ENCODE results near the gene TRIM8. TPM values are rescaled to one million over a fixed set of nuclear protein-coding genes. Genes with fewer than 3 reads are reported as not detected.

The TRIM8 gene
- total and polyA plus RNA-seq, 9 of the 15 experiments (the other 6 are each of a cell fraction or from before 2014, with no cell fraction given): 1.7 to 26.0 (median 9.1) TPM

DNA sequence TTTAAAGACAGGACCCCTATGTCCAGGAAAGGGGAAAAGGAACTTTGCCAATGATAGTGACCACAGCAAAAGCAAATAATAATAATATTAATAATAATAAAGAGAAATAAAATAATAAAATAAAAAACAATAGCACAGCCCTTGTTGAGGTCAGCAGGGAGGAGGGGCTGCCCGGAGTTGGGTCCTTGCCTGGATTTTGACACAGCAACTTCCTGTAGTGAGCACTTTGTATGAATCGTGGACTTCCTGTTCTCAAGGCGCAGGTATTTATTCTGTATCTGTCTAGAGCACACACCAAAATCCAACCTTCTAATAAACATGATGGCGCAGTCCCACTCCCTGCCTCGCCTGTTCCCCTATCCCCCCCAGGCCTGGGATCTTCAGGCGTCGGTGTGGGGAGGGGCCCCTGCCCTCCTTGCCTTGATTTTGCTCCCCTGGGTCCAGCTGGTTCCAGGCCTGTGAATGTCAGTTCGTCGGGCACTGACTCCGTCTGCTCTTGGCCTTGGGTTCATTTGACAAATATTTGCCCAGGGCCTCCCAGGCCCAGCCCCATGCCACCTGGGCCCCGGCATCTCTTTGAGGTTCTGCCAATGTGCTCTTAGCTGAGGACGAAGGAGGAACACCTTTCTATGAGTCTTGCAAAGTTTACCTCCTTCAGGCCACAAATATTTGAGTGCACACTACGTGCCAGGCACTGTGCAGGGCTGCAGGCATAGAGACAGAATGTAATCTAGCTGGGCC lies 13.9 kb downstream of the TRIM8 start:
- Histone ChIP-seq H3K9ac (ENCODE audit: insufficient read depth in 1 of 2, low read depth in 2 of 2, low read length in 2 of 2) (no peak overlapping the region; a peak in 1 of 4 replicates), H3K79me2 (ENCODE audit: control insufficient read depth, insufficient read depth, low read length) (peaks cover 3% of the 10 kb centered on the region; the same call in 1 of the 3 replicates), H3K4me2 (ENCODE audit: insufficient read depth, low read length) (no peak overlapping the region), H2AFZ (ENCODE audit: low read depth, low read length) (no peak overlapping the region), H3K36me3 (ENCODE audit: control insufficient read depth, insufficient read depth, low read length) (peaks cover 44% of the 10 kb centered on the region; the same call in 2 of the 3 replicates), H3K27me3 (ENCODE audit: control insufficient read depth in 2 of 2, insufficient read depth in 2 of 2, low read length in 2 of 2) (no peaks in the 10 kb centered on the region), H3K4me1 (replicated peaks in 1 of 2; ENCODE audit: control insufficient read depth in 2 of 2, insufficient read depth in 2 of 2, low read length in 2 of 2) (peaks cover 3 to 23% of the 10 kb centered on the region in 2 experiments; a peak in 3 of 5 replicates), H3K9me3 (replicated peaks; ENCODE audit: control insufficient read depth, insufficient read depth, low read depth, low read length) (no peaks in the 10 kb centered on the region), H4K20me1 (replicated peaks; ENCODE audit: control insufficient read depth, insufficient read depth, low read length) (no peaks in the 10 kb centered on the region), H3K4me3 (no peak overlapping the region), H3K27ac (ENCODE audit: extremely low read depth, low read depth, low read length) (no peak overlapping the region), H3K9me1 (ENCODE audit: control insufficient read depth, insufficient read depth, low read length) (no peaks in the 10 kb centered on the region)
- intact Hi-C loops (cut with micrococcal nuclease) (no loop called here), in situ Hi-C loops (cut with MboI) (no loop called here)
- FAIRE-seq (no peak), ATAC-seq (peak; percentile 13), DNase-seq (ENCODE audit: extremely low read depth in 1 of 4, low spot score in 3 of 4) (no peak)
- ChIA-PET POLR2A (interaction anchor here (0.8 to 7.3 kb wide), 4 partner anchors 8 to 19 kb away, joined by 3 to 60 read pairs (median 4); partner anchors contain the start of gene TRIM8), CTCF (ENCODE audit: low intra/inter-chr PET ratio) (no interaction called here)
- WGBS (ENCODE audit: insufficient coverage, low coverage, missing lambda C conversion rate): 94% methylated on average over 6 of the region's 13 CpGs
- TF ChIP-seq ESRRA (IDR thresholded peaks at IDR 0.05; ENCODE audit: borderline replicate concordance, low read depth) (no peak), POLR2G (IDR thresholded peaks at IDR 0.05; ENCODE audit: low read depth, low read length) (peak; percentile 32; the same call in 1 of the 2 replicates)
- TF ChIP-seq, protein P1, sequence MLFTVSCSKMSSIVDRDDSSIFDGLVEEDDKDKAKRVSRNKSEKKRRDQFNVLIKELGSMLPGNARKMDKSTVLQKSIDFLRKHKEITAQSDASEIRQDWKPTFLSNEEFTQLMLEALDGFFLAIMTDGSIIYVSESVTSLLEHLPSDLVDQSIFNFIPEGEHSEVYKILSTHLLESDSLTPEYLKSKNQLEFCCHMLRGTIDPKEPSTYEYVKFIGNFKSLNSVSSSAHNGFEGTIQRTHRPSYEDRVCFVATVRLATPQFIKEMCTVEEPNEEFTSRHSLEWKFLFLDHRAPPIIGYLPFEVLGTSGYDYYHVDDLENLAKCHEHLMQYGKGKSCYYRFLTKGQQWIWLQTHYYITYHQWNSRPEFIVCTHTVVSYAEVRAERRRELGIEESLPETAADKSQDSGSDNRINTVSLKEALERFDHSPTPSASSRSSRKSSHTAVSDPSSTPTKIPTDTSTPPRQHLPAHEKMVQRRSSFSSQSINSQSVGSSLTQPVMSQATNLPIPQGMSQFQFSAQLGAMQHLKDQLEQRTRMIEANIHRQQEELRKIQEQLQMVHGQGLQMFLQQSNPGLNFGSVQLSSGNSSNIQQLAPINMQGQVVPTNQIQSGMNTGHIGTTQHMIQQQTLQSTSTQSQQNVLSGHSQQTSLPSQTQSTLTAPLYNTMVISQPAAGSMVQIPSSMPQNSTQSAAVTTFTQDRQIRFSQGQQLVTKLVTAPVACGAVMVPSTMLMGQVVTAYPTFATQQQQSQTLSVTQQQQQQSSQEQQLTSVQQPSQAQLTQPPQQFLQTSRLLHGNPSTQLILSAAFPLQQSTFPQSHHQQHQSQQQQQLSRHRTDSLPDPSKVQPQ (CRISPR knock-in tag; IDR thresholded peaks at IDR 0.05; ENCODE audit: borderline replicate concordance): no peak
- no TSS peak for BruUV-seq (replicated peaks)
